Gastroesophageal sphincter (tissue), 4 donors: ENCODE data around the gene RXFP1. TPM values are rescaled to one million over a fixed set of nuclear protein-coding genes. Genes with fewer than 3 reads are reported as not detected.

Experiments
- ATAC-seq: fragments of 150-250 bp; one replicate; pipeline ENCODE4 v1.9.1; 2016; ENCODE audit warnings: mild to moderate bottlenecking, moderate library complexity
- H3K27ac ChIP-seq, 4 donors: fragments of 200-600 bp; sonication (generic) in 3 of 4; 1 replicate in 3 of 4; 2 replicates in 1 of 4; pipeline ENCODE4 v1.5.1; 2016 to 2019
- H3K27me3 ChIP-seq: fragments of 200-600 bp; sonication (generic); one replicate; pipeline ENCODE4 v1.5.1; 2019
- H3K36me3 ChIP-seq, 2 donors: fragments of 200-600 bp; sonication (generic); one replicate each; pipeline ENCODE4 v1.5.1; 2019; ENCODE audit warnings: control low read depth in 1 of 2
- H3K4me1 ChIP-seq, 3 donors: fragments of 200-600 bp; sonication (generic); 1 replicate in 2 of 3; 2 replicates in 1 of 3; pipeline ENCODE4 v1.5.1; 2016 to 2019; ENCODE audit warnings: control low read depth in 2 of 3
- H3K4me3 ChIP-seq, 2 donors: fragments of 200-600 bp; sonication (generic); one replicate each; pipeline ENCODE4 v1.5.1; 2019; ENCODE audit warnings: mild to moderate bottlenecking in 1 of 2, moderate library complexity in 1 of 2
- H3K9me3 ChIP-seq, 3 donors: fragments of 200-600 bp; sonication (generic); one replicate each; pipeline ENCODE4 v1.5.1; 2017 to 2019; ENCODE audit warnings: control low read depth in 2 of 3
- CTCF ChIP-seq, 4 experiments: fragments of 200-600 bp in 2 of 4; fragments of 450-650 bp in 2 of 4; sonication (generic) in 1 of 4; IDR thresholded peaks; one replicate each; pipeline ENCODE4 v1.5.1; 2017 to 2019; ENCODE audit warnings: antibody characterized with exemption in 4 of 4, mild to moderate bottlenecking in 2 of 4, moderate library complexity in 2 of 4
- EP300 ChIP-seq: sonication (generic); formaldehyde crosslinking; IDR thresholded peaks from one replicate; pipeline ENCODE4 v1.6.1; 2017; ENCODE audit warnings: antibody characterized with exemption, mild to moderate bottlenecking
- POLR2A ChIP-seq, 2 donors: fragments of 450-650 bp; IDR thresholded peaks; one replicate each; pipeline ENCODE4 v1.6.1; 2017; ENCODE audit warnings: antibody characterized with exemption in 2 of 2, mild to moderate bottlenecking in 2 of 2, moderate library complexity in 1 of 2
- POLR2AphosphoS5 ChIP-seq: sonication (generic); formaldehyde crosslinking; IDR thresholded peaks from one replicate; pipeline ENCODE4 v1.6.1; 2017; ENCODE audit warnings: antibody characterized with exemption
- WGBS, 2 donors: methylation state at CpG; one replicate each; pipeline ENCODE4 v1.1.5; 2018; ENCODE audit warnings: low coverage in 1 of 2; 5-methylcytosine and 5-hydroxymethylcytosine counted together
- total RNA-seq, 4 donors: library from RNA; depleted of rRNA; stranded (reverse); fragments of >200 nt; gene quantifications; one replicate each; pipeline ENCODE4 v1.1.0, GENCODE V29; 2016

RXFP1 gene
- total RNA-seq: not detected

- Histone ChIP-seq H3K27me3 (no peaks in the 10 kb centered on the region), H3K27ac (no peak within 1 kb of the TSS), H3K4me1 (no peaks in the 10 kb centered on the region), H3K4me3 (no peak within 1 kb of the TSS), H3K9me3 (no peaks in the 10 kb centered on the region), H3K36me3 (no peaks in the 10 kb centered on the region)
- 30 to 33% methylated on average over 1 to 5 of the region's 11 CpGs for WGBS, 2 donors
- no peak for ATAC-seq
- TF ChIP-seq POLR2A (IDR thresholded peaks at IDR 0.05) (no peak), EP300 (no peak), POLR2AphosphoS5 (no peak), CTCF (IDR thresholded peaks at IDR 0.05) (no peak)
Measured at GRCh38 chr4:158521484-158522088, at the start of gene RXFP1. TSS of gene RXFP1 (plus strand) at chr4:158521882. CDS start at chr4:158521977, 95 bp downstream.

- TF ChIP-seq POLR2A (IDR thresholded peaks at IDR 0.05) (no peak), EP300 (no peak), CTCF (IDR thresholded peaks at IDR 0.05) (no peak), POLR2AphosphoS5 (no peak)
- H3K4me1 ChIP-seq: no peaks in the 10 kb centered on the region
- H3K27me3 ChIP-seq: no peaks in the 10 kb centered on the region
- ATAC-seq: no peak
- no peaks in the 10 kb centered on the region for H3K36me3 ChIP-seq
- no peak overlapping the region for H3K27ac ChIP-seq
- H3K4me3 ChIP-seq: no peak overlapping the region
- H3K9me3 ChIP-seq: peaks cover 0 to 2% (median 0%) of the 10 kb centered on the region in 3 donors
Measured at GRCh38 chr4:158481811-158482210, 39.9 kb upstream of the RXFP1 start.

GRCh38 chr4:158484173-158484885 is 37.4 kb upstream of the RXFP1 start:
- no peaks in the 10 kb centered on the region for H3K27me3 ChIP-seq
- ATAC-seq: no peak
- no peak overlapping the region for H3K27ac ChIP-seq
- peaks cover 0 to 5% (median 0%) of the 10 kb centered on the region in 3 donors for H3K9me3 ChIP-seq
- no peak overlapping the region for H3K4me3 ChIP-seq
- 66 to 76% methylated on average over 4 of the region's 4 CpGs for WGBS, 2 donors
- no peaks in the 10 kb centered on the region for H3K4me1 ChIP-seq
- no peaks in the 10 kb centered on the region for H3K36me3 ChIP-seq
- TF ChIP-seq POLR2A (IDR thresholded peaks at IDR 0.05): no peak

GRCh38 chr4:158490629-158491028 is 31.1 kb upstream of the RXFP1 start:
- Histone ChIP-seq H3K9me3 (peaks cover 0 to 11% (median 0%) of the 10 kb centered on the region in 3 donors), H3K36me3 (no peaks in the 10 kb centered on the region), H3K27ac (no peak overlapping the region), H3K4me1 (no peaks in the 10 kb centered on the region), H3K27me3 (no peaks in the 10 kb centered on the region), H3K4me3 (no peak overlapping the region)
- TF ChIP-seq POLR2AphosphoS5 (no peak), POLR2A (IDR thresholded peaks at IDR 0.05) (no peak), CTCF (IDR thresholded peaks at IDR 0.05) (no peak), EP300 (no peak)
- no peak for ATAC-seq

GRCh38 chr4:158492391-158492790 is 29.3 kb upstream of the RXFP1 start:
- ATAC-seq: no peak
- Histone ChIP-seq H3K27ac (no peak overlapping the region), H3K4me1 (no peaks in the 10 kb centered on the region), H3K27me3 (no peaks in the 10 kb centered on the region), H3K9me3 (peaks cover 0 to 6% (median 0%) of the 10 kb centered on the region in 3 donors), H3K36me3 (no peaks in the 10 kb centered on the region), H3K4me3 (no peak overlapping the region)
- TF ChIP-seq POLR2AphosphoS5 (no peak), CTCF (IDR thresholded peaks at IDR 0.05) (no peak), EP300 (no peak), POLR2A (IDR thresholded peaks at IDR 0.05) (no peak)
